HG03097 (cell line): ENCODE measurements around the gene SHISAL2A.
"Not testable (repeated sequence)": the region's sequence is repeated elsewhere in the genome, so short reads cannot be mapped to it uniquely, and the experiment has no call there.

Experiments
- ATAC-seq: cut with Tn5 transposase; IDR thresholded peaks from one replicate; pipeline ENCODE4 v1.9.1; 2021; ENCODE audit not compliant: unreplicated experiment, low FRiP score

SHISAL2A gene

GRCh38 chr1:52680353-52680752 lies 47.4 kb downstream of the SHISAL2A start:
- ATAC-seq: no peak

- no peak for ATAC-seq
Measured at GRCh38 chr1:52681136-52681535, 48.2 kb downstream of the SHISAL2A start.

DNA sequence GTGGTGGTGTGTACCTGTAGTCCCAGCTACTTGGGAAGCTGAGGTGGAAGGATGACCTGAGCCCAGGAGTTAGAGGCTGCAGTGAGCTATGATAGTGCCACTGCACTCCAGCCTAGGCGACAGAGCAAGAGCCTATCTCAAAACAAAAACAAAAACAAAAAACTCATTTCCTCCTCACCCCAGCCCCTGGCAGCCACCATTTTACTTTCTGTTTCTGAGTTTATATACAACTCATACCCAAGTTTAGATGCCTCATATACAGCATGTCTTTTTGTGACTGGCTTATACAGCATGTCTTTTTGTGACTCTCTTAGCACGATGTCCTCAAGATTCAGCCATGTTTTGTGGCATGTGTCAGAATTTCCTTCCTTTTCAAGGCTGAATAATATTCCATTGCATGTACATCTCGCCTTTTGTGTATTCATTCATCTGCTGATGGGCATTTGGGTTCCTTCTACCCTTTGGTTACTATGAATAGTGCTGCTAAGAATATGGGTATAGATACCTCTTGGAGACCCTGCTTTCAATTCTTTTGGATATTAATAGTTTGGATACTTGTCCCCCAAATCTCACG lies 50.5 kb downstream of the SHISAL2A start:
- no peak for ATAC-seq

GRCh38 chr1:52684545-52684944 lies 51.6 kb downstream of the SHISAL2A start:
- ATAC-seq: no peak

DNA sequence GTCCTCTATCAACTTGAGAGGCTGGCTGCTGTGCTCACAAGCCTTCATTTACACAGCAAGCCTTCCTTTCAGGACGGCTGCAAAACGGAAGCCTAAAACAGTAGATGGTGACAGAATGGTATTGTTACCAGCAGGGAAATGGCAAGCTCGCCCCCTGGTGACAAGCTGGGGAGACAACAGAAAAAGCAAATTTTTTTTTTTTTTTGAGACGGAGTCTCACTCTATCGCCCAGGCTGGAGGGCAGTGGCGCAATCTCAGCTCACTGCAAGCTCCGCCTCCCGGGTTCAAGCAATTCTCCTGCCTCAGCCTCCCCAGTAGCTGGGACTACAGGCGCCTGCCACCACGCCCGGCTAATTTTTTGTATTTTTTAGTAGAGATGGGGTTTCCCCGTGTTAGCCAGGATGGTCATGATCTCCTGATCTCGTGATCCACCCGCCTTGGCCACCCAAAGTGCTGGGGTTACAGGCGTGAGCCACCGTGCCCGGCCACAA lies 53.3 kb downstream of the SHISAL2A start:
- ATAC-seq: peak; percentile 70

- no peak for ATAC-seq
Measured at GRCh38 chr1:52686830-52687229, 53.9 kb downstream of the SHISAL2A start.

DNA sequence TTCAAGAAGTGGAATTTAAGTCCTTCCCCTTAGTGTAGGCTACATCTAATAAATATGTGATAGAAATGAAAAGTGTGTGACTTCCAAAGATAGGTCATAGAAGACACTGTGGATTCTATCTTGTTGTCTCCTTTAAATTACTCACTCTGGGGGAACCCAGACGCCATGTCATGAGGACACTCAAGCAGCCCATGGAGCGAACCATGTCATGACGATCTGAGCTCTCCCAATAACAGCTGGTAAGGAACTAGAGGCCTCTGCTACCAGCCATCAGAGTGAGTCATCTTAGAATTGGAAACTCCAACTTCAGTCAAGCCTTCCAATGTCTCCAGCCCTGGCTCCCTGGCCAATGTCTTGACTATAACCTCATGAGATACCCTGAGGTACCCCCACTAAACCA lies 58.9 kb downstream of the SHISAL2A start:
- ATAC-seq: no peak

DNA sequence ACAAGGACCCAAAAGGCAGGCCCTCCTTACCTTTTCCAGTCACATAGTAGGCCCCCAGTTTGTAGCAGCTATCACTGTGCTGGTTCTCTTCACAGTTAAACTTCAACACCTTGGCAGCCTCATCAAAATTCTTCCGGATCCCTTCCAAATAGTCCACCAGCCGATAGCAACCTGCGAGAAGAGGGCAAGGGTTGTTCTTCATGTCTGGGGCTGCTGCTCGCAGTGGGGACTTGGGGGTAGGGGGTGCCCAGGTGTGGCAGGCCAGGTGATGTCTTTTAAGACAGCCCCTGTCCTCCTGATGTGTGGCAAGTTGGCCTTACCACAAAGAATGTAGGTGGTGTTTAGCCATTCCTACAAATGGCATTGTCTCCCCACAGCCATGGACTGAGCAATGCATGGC lies 59.7 kb downstream of the SHISAL2A start:
- ATAC-seq: no peak

DNA sequence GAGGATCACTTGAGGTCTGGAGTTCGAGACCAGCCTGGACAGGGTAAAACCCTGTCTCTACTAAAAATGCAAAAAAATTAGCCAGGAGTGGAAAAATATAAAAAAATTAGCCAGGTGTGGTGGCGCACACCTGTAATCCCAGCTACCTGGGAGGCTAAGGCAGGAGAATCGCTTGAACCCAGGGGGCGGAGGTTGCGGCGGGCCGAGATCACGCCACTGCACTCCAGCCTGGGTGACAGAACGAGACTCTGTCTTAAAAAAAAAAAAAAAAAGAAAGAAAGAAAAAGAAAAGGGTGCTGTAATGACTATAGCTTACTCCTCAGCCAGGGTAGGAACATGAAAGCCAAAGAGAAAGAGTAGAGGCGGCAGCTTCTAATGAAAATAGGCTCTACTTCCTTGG lies 60.4 kb downstream of the SHISAL2A start:
- not testable (repeated sequence) for ATAC-seq

- ATAC-seq: no peak
Measured at GRCh38 chr1:52693843-52694242, 60.9 kb downstream of the SHISAL2A start.

- no peak for ATAC-seq
Measured at GRCh38 chr1:52695627-52696026, 62.7 kb downstream of the SHISAL2A start.

DNA sequence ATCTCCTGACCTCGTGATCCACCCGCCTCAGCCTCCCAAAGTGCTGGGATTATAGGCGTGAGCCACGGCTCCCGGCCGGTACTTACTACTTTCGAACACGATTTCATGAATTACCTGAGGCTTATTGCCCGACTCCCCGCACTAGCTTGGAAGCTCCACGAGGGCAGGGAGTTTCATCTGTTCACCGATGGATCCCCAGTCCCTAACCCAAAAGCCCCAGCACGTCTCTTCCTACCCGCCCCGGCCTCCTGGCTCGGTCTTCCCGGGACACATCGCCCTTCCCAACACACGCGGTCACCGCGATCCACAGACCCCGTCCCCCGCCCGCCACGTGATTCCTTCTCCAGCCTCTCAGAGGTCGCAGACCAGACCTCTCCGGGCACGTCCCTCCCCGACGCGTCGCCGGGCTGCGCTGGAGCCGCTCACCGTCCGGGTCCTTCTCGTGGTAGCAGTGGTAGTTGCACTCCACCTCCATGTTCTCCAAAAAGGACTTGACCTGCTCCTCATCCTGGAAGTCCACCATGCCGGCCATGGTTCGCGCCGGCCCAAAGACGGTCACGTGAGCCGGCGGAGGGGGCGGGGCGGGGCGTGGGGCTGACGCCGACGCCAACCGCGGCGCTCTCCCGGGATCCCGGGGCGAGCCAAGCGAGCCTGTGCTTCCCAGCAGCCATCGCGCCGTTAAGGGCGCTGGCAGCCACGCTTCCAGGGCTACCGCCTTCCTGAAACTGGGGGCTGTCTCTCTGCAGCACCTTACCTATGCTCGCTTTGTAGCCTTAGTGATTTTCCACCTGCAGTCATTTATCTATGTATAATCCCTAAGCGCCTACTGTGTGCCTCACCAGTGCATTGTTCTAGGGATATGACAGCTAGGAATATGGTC lies 65.1 kb downstream of the SHISAL2A start, which contains the start of gene COA7:
COA7 (minus strand) TSS at position 553 of the 880 bp plus-strand sequence; CDS start at position 532, 21 bp downstream.
- peak; percentile 46 for ATAC-seq

DNA sequence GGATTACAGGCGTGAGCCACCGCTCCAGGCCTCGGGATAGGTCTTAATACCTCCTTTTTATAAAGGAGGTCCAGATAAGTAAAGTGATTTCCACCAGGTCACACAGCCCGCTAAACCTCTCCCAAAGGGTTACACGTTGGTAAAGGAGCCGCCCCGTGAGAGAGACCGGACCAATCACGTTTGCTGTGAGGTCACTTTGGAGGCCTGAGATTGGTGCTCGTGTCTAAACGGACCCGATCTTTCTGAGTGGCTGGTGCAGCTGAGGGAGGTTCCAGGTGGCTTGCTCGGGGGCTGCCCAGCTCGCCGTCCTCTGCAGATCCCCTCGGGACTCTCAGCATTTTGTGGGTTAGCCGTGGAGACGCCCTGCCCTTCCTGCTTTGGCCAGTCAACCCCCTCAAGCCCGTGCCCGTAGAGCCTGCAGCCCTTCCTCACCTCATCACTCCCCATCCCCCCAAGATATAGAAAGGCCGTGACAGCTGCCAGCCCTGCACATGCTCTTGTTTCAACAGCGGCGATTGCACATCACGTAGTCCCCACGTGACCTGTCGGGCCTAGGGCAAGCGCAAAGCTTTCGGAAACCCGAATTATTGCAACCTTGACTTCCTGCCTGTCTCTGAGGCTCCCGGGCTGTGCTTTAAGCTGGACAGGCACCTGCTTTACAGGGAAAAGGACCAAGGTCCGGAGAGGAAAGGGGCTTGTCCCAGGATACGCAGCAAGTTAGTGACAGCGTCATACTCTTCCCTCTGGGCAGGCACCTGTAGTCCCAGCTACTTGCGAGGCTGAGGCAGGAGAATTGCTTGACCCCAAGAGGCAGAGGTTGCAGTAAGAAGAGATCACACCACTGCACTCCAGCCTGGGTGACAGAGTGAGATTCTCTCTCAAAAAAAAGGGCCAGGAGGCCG lies 70.2 kb downstream of the SHISAL2A start:
- peak; percentile 74 for ATAC-seq

DNA sequence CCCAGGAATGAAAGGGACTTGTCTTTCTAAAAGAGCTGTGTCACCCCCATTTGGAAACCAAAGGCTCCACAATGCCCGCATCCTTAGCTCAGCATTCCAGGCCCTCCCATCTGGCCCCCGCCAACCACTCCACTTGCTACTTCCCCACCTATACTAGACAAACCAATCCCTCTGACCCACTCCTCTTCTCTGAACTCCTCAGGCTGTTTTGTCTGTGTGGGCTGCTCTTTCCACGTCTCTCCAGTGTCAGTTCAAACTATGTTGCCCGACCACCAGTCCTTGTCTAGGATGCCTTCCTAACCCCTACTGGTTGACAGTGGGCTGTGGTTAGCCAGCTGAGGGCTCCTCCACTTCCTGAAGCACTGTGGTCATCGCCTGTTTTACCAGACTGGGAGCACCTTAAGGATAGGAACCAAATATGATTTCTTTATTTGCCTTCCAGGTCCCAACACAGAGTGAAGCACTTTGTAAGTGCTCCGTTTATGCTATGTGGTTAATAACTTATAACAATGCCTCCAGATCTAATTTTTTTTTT lies 73.2 kb downstream of the SHISAL2A start:
- ATAC-seq: no peak
